ENCODE data around the gene AGRP.
"Not testable (repeated sequence)": the region's sequence is repeated elsewhere in the genome, so short reads cannot be mapped to it uniquely, and the experiment has no call there.

Gene AGRP

GRCh38 chr16:67490335-67491096 is 7.2 kb upstream of the AGRP start:
- peak; percentile 51 to 71 for DNase-seq (ENCODE audit: low read depth in 1 of 2, low spot score in 1 of 2)
- H3K27me3 ChIP-seq (ENCODE audit: insufficient read depth, poor library complexity, severe bottlenecking) = no peaks in the 10 kb centered on the region
- TF ChIP-seq GABPA (IDR thresholded peaks at IDR 0.05; ENCODE audit: low read depth) (no peak), POLR2AphosphoS5 (IDR thresholded peaks at IDR 0.05; ENCODE audit: low read depth) (no peak), SPI1 (IDR thresholded peaks at IDR 0.05; ENCODE audit: borderline replicate concordance, low read depth) (no peak)
- TF ChIP-seq, protein P1, sequence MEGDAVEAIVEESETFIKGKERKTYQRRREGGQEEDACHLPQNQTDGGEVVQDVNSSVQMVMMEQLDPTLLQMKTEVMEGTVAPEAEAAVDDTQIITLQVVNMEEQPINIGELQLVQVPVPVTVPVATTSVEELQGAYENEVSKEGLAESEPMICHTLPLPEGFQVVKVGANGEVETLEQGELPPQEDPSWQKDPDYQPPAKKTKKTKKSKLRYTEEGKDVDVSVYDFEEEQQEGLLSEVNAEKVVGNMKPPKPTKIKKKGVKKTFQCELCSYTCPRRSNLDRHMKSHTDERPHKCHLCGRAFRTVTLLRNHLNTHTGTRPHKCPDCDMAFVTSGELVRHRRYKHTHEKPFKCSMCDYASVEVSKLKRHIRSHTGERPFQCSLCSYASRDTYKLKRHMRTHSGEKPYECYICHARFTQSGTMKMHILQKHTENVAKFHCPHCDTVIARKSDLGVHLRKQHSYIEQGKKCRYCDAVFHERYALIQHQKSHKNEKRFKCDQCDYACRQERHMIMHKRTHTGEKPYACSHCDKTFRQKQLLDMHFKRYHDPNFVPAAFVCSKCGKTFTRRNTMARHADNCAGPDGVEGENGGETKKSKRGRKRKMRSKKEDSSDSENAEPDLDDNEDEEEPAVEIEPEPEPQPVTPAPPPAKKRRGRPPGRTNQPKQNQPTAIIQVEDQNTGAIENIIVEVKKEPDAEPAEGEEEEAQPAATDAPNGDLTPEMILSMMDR (IDR thresholded peaks at IDR 0.05; ENCODE audit: insufficient read depth, low read length) = no peak
- TF ChIP-seq, protein P2, sequence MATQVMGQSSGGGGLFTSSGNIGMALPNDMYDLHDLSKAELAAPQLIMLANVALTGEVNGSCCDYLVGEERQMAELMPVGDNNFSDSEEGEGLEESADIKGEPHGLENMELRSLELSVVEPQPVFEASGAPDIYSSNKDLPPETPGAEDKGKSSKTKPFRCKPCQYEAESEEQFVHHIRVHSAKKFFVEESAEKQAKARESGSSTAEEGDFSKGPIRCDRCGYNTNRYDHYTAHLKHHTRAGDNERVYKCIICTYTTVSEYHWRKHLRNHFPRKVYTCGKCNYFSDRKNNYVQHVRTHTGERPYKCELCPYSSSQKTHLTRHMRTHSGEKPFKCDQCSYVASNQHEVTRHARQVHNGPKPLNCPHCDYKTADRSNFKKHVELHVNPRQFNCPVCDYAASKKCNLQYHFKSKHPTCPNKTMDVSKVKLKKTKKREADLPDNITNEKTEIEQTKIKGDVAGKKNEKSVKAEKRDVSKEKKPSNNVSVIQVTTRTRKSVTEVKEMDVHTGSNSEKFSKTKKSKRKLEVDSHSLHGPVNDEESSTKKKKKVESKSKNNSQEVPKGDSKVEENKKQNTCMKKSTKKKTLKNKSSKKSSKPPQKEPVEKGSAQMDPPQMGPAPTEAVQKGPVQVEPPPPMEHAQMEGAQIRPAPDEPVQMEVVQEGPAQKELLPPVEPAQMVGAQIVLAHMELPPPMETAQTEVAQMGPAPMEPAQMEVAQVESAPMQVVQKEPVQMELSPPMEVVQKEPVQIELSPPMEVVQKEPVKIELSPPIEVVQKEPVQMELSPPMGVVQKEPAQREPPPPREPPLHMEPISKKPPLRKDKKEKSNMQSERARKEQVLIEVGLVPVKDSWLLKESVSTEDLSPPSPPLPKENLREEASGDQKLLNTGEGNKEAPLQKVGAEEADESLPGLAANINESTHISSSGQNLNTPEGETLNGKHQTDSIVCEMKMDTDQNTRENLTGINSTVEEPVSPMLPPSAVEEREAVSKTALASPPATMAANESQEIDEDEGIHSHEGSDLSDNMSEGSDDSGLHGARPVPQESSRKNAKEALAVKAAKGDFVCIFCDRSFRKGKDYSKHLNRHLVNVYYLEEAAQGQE (IDR thresholded peaks at IDR 0.05; ENCODE audit: insufficient replicate concordance, low read depth) = no peak
- peak overlapping the region; percentile 69 for H3K27ac ChIP-seq (replicated peaks)
- no peak overlapping the region for H3K4me3 ChIP-seq (replicated peaks; ENCODE audit: insufficient read depth, low read length)

DNA sequence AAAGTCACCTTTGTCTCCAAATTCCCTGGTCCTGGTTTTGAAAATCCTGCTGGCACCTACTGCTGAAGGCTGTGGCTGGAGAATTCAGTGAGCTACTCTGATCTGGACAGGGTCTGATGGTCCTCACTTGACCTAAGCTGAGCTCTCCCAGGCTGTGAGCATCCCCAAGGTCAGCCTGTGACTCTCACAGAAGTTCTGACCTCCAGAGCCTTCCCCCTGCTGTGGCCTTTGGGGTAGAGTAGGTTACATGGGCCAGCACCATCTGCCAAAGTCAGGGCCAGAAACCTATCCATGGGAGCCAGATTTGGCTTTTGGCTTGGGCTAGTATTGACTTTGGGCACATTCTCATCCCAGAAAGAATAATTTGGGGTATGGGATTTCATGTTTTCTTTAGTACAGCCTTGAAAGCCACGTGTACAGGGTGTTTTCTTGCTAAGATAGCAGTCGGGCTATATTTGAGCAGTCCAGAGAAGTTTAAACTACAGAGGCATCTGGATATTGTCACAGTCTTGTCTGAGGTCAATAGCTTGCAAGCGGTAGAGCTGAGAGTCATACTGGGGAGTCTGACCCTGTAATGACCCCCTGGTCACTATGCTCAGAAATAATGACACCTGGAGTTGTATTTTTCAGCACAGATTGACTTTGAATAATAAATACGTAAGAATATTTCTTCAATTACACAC is 6.2 kb upstream of the AGRP start:
- TF ChIP-seq POLR2AphosphoS5 (IDR thresholded peaks at IDR 0.05; ENCODE audit: low read depth) = no peak
- Histone ChIP-seq H3K27me3 (ENCODE audit: insufficient read depth, poor library complexity, severe bottlenecking) (no peaks in the 10 kb centered on the region), H3K4me3 (replicated peaks; ENCODE audit: insufficient read depth, low read length) (no peak overlapping the region), H3K27ac (replicated peaks) (peak overlapping the region; percentile 69)
- no peak for DNase-seq (ENCODE audit: low read depth in 1 of 2, low spot score in 1 of 2)

DNA sequence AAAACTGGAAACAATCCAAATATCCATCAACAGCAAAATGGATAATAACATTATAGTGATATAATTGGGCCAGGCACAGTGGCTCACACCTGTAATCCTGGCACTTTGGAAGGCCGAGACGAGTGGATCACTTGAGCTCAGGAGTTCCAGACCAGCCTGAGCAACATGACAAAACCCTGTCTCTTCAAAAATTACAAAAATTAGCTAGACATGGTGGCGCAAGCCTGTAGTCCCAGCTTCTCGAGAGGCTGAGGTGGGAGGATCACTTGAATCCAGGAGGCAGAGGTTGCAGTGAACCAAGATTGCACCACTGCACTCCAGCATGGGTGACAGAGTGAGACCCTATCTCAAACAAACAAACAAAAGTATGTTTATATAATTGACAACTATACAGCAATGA is 4.2 kb upstream of the AGRP start:
- DNase-seq (ENCODE audit: low read depth in 1 of 2, low spot score in 1 of 2) = peak in 1 of 2 experiments; percentile 49
- H3K27ac ChIP-seq (replicated peaks) = peak overlapping the region; percentile 34
- not testable (repeated sequence) for H3K27me3 ChIP-seq (ENCODE audit: insufficient read depth, poor library complexity, severe bottlenecking); H3K4me3 ChIP-seq (replicated peaks; ENCODE audit: insufficient read depth, low read length)

DNA sequence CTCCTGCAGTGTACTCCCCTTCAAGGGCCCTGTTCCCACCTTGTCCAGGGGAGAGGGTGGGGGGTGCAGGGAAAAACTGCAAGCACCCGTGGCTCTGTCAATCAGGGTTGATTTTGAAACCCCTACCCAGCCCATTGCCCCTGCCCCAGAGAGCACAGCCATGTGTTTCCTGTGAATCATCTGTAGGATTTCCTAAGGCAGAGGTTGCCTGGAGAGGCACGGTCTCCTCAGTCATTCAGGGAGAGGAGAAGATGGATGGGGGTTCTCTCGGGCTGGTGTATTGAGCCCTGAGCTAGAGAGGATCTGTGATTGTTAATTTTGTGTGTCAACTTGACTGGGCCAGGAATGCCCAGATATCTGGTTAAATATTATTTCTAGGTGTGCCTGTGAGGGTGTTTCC is 3.5 kb upstream of the AGRP start:
- Histone ChIP-seq H3K27me3 (ENCODE audit: insufficient read depth, poor library complexity, severe bottlenecking) (no peaks in the 10 kb centered on the region), H3K4me3 (replicated peaks; ENCODE audit: insufficient read depth, low read length) (no peak overlapping the region), H3K27ac (replicated peaks) (peak overlapping the region; percentile 34)
- DNase-seq (ENCODE audit: low read depth in 1 of 2, low spot score in 1 of 2) = peak in 1 of 2 experiments; percentile 70
- TF ChIP-seq POLR2AphosphoS5 (IDR thresholded peaks at IDR 0.05; ENCODE audit: low read depth) = peak; percentile 26; the same call in 1 of the 2 replicates
- no peak for TF ChIP-seq GABPA (IDR thresholded peaks at IDR 0.05; ENCODE audit: low read depth)

DNA sequence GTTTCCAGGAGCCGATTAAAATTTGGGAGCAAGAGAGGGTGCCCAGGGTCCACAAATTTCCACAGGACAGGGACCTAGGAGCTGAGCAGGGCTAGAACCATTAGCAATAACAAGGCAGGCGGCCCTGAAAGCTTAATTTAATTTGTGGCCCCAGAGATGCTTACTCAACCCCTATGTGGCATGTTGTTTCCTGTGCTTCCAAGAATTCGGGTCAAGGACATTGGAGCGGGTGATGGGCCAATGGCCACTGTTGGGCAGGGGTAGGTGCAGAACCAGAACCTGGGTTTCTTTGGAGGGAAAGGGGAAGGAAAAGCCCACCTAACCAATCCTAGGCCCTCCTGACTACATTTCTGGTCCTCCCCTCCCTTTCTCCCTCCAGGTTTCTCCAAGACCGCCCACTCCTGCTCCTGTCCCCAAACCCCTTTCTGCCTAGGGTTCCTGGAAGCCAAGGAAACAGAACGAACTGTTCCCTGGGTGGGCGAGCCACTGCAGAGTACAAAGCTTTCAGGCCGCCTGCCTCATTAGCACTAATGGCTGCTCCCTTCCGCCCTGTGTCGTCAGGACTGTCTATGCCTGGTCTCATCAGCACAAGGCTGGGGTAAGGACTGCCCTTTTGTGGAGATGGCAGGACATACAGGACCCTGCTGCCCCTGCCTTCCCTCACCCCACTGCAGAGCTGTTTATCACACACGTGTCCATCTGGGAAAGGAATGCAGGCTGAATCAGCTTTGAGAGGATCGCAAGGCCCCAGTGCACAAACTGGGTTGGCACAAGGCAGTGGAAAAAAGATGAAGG is 581 bp upstream of the AGRP start:
- Histone ChIP-seq H3K27ac (replicated peaks) (no peak overlapping the region), H3K4me3 (replicated peaks; ENCODE audit: insufficient read depth, low read length) (no peak overlapping the region), H3K27me3 (ENCODE audit: insufficient read depth, poor library complexity, severe bottlenecking) (no peaks in the 10 kb centered on the region)
- TF ChIP-seq POLR2AphosphoS5 (IDR thresholded peaks at IDR 0.05; ENCODE audit: low read depth) (no peak), GABPA (IDR thresholded peaks at IDR 0.05; ENCODE audit: low read depth) (no peak), SPI1 (IDR thresholded peaks at IDR 0.05; ENCODE audit: borderline replicate concordance, low read depth) (no peak)
- TF ChIP-seq, protein P2 (IDR thresholded peaks at IDR 0.05; ENCODE audit: insufficient replicate concordance, low read depth) = no peak
- TF ChIP-seq, protein P1 (IDR thresholded peaks at IDR 0.05; ENCODE audit: insufficient read depth, low read length) = no peak
- DNase-seq (ENCODE audit: low read depth in 1 of 2, low spot score in 1 of 2) = no peak
